H1 (cell line): ENCODE data around the gene SPTB. TPM values are rescaled to one million over a fixed set of nuclear protein-coding genes. Genes with fewer than 3 reads are reported as not detected.

Experiments
- CTCF ChIA-PET: fragments of 300-600 bp; sonication (Branson Sonifier 250); formaldehyde crosslinking; loops from one replicate; lab custom pipeline; 2021; ENCODE audit not compliant: partially characterized antibody; lab: Charles Lee
- POLR2A ChIA-PET: fragments of 300-600 bp; sonication (Branson Sonifier 250); formaldehyde crosslinking; loops from one replicate; lab custom pipeline; 2021; ENCODE audit warnings: inconsistent platforms; ENCODE audit not compliant: partially characterized antibody; lab: Charles Lee
- DNase-seq, 2 experiments: peaks; one replicate each; pipeline versions ENCODE4 v3.0.0 to v3.0.0-alpha.2; 2010 to 2022; ENCODE audit warnings: low spot score in 2 of 2, low read depth in 1 of 2, mixed read lengths in 1 of 2
- FAIRE-seq: peaks from 2 replicates; lab custom pipeline; 2011; peaks lifted over from hg19 to GRCh38; lab: Jason Lieb, UNC
- H2AFZ ChIP-seq: 2 replicates; pipeline ENCODE4 v1.8.1; 2012; ENCODE audit warnings: low read length, inconsistent platforms
- H2AK5ac ChIP-seq: 2 replicates; pipeline ENCODE4 v1.6.1; 2013; ENCODE audit warnings: low read depth, low read length
- H2BK120ac ChIP-seq: replicated peaks from 2 replicates; pipeline ENCODE3; 2013; ENCODE audit warnings: low read depth, low read length, inconsistent platforms
- H2BK12ac ChIP-seq: 2 replicates; pipeline ENCODE4 v1.6.1; 2013; ENCODE audit warnings: low read depth, low read length
- H2BK15ac ChIP-seq: 2 replicates; pipeline ENCODE4 v1.6.1; 2013; ENCODE audit warnings: low read length
- H2BK20ac ChIP-seq: 2 replicates; pipeline ENCODE4 v1.6.1; 2013; ENCODE audit warnings: low read length
- H2BK5ac ChIP-seq: 2 replicates; pipeline ENCODE4 v1.6.1; 2013; ENCODE audit warnings: low read depth, low read length
- H3K14ac ChIP-seq: 2 replicates; pipeline ENCODE4 v1.6.1; 2013; ENCODE audit warnings: inconsistent platforms; ENCODE audit not compliant: insufficient read length
- H3K18ac ChIP-seq: 2 replicates; pipeline ENCODE4 v1.6.1; 2013; ENCODE audit warnings: low read length; ENCODE audit errors: extremely low read depth
- H3K23ac ChIP-seq: 2 replicates; pipeline ENCODE4 v1.6.1; 2013; ENCODE audit warnings: inconsistent platforms; ENCODE audit not compliant: insufficient read length
- H3K23me2 ChIP-seq: 2 replicates; pipeline ENCODE4 v1.6.1; 2013; ENCODE audit warnings: low read depth, low read length
- H3K27ac ChIP-seq: 2 replicates; pipeline ENCODE4 v1.6.1; 2011; ENCODE audit warnings: low read depth, low read length, inconsistent platforms
- H3K27me3 ChIP-seq, 4 experiments: replicated peaks in 1 of 4; 1 replicate in 1 of 4; 2 replicates in 3 of 4; pipeline versions ENCODE4 v1.6.1 to v1.8.1; 2011 to 2013; ENCODE audit warnings: low read length in 3 of 4, mild to moderate bottlenecking in 3 of 4, inconsistent platforms in 2 of 4, mixed read lengths in 2 of 4, moderate library complexity in 1 of 4; ENCODE audit not compliant: control insufficient read depth in 3 of 4, insufficient read depth in 3 of 4; ENCODE audit errors: extremely low read depth in 1 of 4
- H3K36me3 ChIP-seq, 4 experiments: 2 replicates each; pipeline versions ENCODE4 v1.6.1 to v1.8.1; 2011 to 2013; ENCODE audit warnings: mild to moderate bottlenecking in 4 of 4, low read length in 3 of 4, moderate library complexity in 2 of 4, control low read depth in 1 of 4, inconsistent platforms in 1 of 4; ENCODE audit not compliant: insufficient read depth in 4 of 4, control insufficient read depth in 2 of 4
- H3K4ac ChIP-seq: replicated peaks from 2 replicates; pipeline ENCODE3; 2013; ENCODE audit warnings: low read length, low read depth, mixed read lengths, inconsistent platforms; ENCODE audit not compliant: insufficient read length
- H3K4me1 ChIP-seq, 4 experiments: replicated peaks in 1 of 4; 1 replicate in 1 of 4; 2 replicates in 3 of 4; pipeline versions ENCODE4 v1.6.1 to v1.8.1; 2011 to 2013; ENCODE audit warnings: low read length in 3 of 4, inconsistent platforms in 2 of 4, mixed read lengths in 1 of 4; ENCODE audit not compliant: insufficient read depth in 4 of 4, control insufficient read depth in 3 of 4
- H3K4me2 ChIP-seq, 2 experiments: 2 replicates each; pipeline versions ENCODE4 v1.6.1 to v1.8.1; 2011 to 2013; ENCODE audit warnings: low read depth in 2 of 2, low read length in 2 of 2, control low read depth in 1 of 2, inconsistent platforms in 1 of 2, mild to moderate bottlenecking in 1 of 2; ENCODE audit not compliant: insufficient read depth in 1 of 2
- H3K4me3 ChIP-seq, 4 experiments: fragments of 200-600, 300-600 bp in 1 of 4; sonication (generic), shearing (Covaris generic), sonication (Bioruptor Twin) in 1 of 4; 2 replicates each; pipeline versions ENCODE4 v1.5.1 to v1.8.1; 2011 to 2016; ENCODE audit warnings: low read length in 4 of 4, low read depth in 3 of 4, control low read depth in 2 of 4, inconsistent platforms in 2 of 4, mild to moderate bottlenecking in 2 of 4, mixed read lengths in 1 of 4, moderate library complexity in 1 of 4; ENCODE audit not compliant: insufficient read depth in 2 of 4; ENCODE audit errors: extremely low read depth in 1 of 4
- H3K56ac ChIP-seq: replicated peaks from 2 replicates; pipeline ENCODE3; 2013; ENCODE audit warnings: low read depth, mild to moderate bottlenecking, mixed read lengths, low read length, inconsistent platforms; ENCODE audit not compliant: insufficient read length
- H3K79me1 ChIP-seq: 2 replicates; pipeline ENCODE4 v1.6.1; 2013; ENCODE audit warnings: low read depth, low read length, control low read depth
- H3K79me2 ChIP-seq, 2 experiments: 2 replicates each; pipeline versions ENCODE4 v1.6.1 to v1.8.1; 2012 to 2013; ENCODE audit warnings: low read length in 2 of 2, mild to moderate bottlenecking in 2 of 2, inconsistent platforms in 1 of 2; ENCODE audit not compliant: insufficient read depth in 2 of 2, control insufficient read depth in 1 of 2
- H3K9ac ChIP-seq, 4 experiments: replicated peaks in 1 of 4; 1 replicate in 1 of 4; 2 replicates in 3 of 4; pipeline versions ENCODE4 v1.6.1 to v1.8.1; 2011 to 2013; ENCODE audit warnings: low read depth in 3 of 4, low read length in 3 of 4, control low read depth in 2 of 4, mild to moderate bottlenecking in 2 of 4, moderate library complexity in 2 of 4, inconsistent platforms in 1 of 4; ENCODE audit errors: extremely low read depth in 1 of 4
- H3K9me3 ChIP-seq, 2 experiments: 2 replicates each; pipeline versions ENCODE4 v1.6.1 to v1.8.1; 2012 to 2013; ENCODE audit warnings: mild to moderate bottlenecking in 2 of 2, moderate library complexity in 2 of 2, control low read depth in 1 of 2, inconsistent platforms in 1 of 2, low read depth in 1 of 2, low read length in 1 of 2, mixed read lengths in 1 of 2; ENCODE audit not compliant: insufficient read depth in 2 of 2
- H4K20me1 ChIP-seq, 2 experiments: replicated peaks in 1 of 2; 2 replicates each; pipeline versions ENCODE3 to v1.8.1; 2011 to 2013; ENCODE audit warnings: inconsistent platforms in 2 of 2, low read length in 2 of 2, mild to moderate bottlenecking in 1 of 2; ENCODE audit not compliant: insufficient read depth in 2 of 2, control insufficient read depth in 1 of 2
- H4K5ac ChIP-seq: 2 replicates; pipeline ENCODE4 v1.6.1; 2013; ENCODE audit warnings: low read length, low read depth, mixed read lengths, inconsistent platforms; ENCODE audit not compliant: insufficient read length
- H4K8ac ChIP-seq: 2 replicates; pipeline ENCODE4 v1.8.0; 2013; ENCODE audit warnings: mild to moderate bottlenecking, moderate library complexity, low read length, inconsistent platforms; ENCODE audit not compliant: insufficient read depth; ENCODE audit errors: extremely low read depth
- H4K91ac ChIP-seq: replicated peaks from 2 replicates; pipeline ENCODE3; 2013; ENCODE audit warnings: low read length, mixed read lengths, inconsistent platforms; ENCODE audit not compliant: insufficient read length
- CBX8 ChIP-seq: fragments of 300-800, 300-1000 bp; sonication (generic); IDR thresholded peaks from 2 replicates; pipeline ENCODE4 v1.7.1; 2016; ENCODE audit warnings: low read depth, low read length, borderline replicate concordance
- EP300 ChIP-seq, 2 experiments: IDR thresholded peaks; 1 replicate in 1 of 2; 2 replicates in 1 of 2; pipeline ENCODE4 v1.6.1; 2011 to 2012; ENCODE audit warnings: low read depth in 2 of 2, low read length in 2 of 2, mild to moderate bottlenecking in 2 of 2, borderline replicate concordance in 1 of 2, inconsistent platforms in 1 of 2, moderate library complexity in 1 of 2
- EZH2 ChIP-seq: fragments of 200-600 bp; sonication (generic); IDR thresholded peaks from 2 replicates; pipeline ENCODE4 v1.7.1; 2012; ENCODE audit warnings: low read depth, mild to moderate bottlenecking, moderate library complexity, low read length, inconsistent platforms; ENCODE audit not compliant: severe bottlenecking
- GABPA ChIP-seq: IDR thresholded peaks from 2 replicates; pipeline ENCODE4 v1.6.1; 2011; ENCODE audit warnings: mild to moderate bottlenecking, low read length, moderate library complexity, borderline replicate concordance; ENCODE audit not compliant: insufficient read depth
- HDAC6 ChIP-seq: IDR thresholded peaks from one replicate; pipeline ENCODE4 v1.7.1; 2012; ENCODE audit warnings: low read depth, mild to moderate bottlenecking, inconsistent platforms, low read length, moderate library complexity
- NRF1 ChIP-seq: IDR thresholded peaks from 2 replicates; pipeline ENCODE4 v1.6.1; 2011; ENCODE audit warnings: mild to moderate bottlenecking, low read depth, low read length, improper control_type of control experiment
- PHF8 ChIP-seq: fragments of 200-600 bp; sonication (generic); conservative IDR thresholded peaks from 2 replicates; pipeline ENCODE4 v1.7.1; 2012; ENCODE audit warnings: low read depth, mild to moderate bottlenecking, inconsistent platforms, low read length, moderate library complexity
- POLR2A ChIP-seq, 2 experiments: IDR thresholded peaks; 1 replicate in 1 of 2; 2 replicates in 1 of 2; pipeline ENCODE4 v1.6.1; 2011; ENCODE audit warnings: low read depth in 2 of 2, low read length in 2 of 2, mild to moderate bottlenecking in 2 of 2; ENCODE audit errors: control extremely low read depth in 1 of 2
- POU5F1 ChIP-seq: IDR thresholded peaks from 2 replicates; pipeline ENCODE4 v1.6.1; 2011; ENCODE audit warnings: low read depth, mild to moderate bottlenecking, low read length, moderate library complexity
- RFX5 ChIP-seq: IDR thresholded peaks from 2 replicates; pipeline ENCODE4 v1.6.1; 2011; ENCODE audit warnings: low read depth, low read length, improper control_type of control experiment, borderline replicate concordance
- SP2 ChIP-seq: IDR thresholded peaks from 2 replicates; pipeline ENCODE4 v1.6.1; 2012; ENCODE audit warnings: mild to moderate bottlenecking, low read length, inconsistent platforms
- SP4 ChIP-seq: IDR thresholded peaks from 2 replicates; pipeline ENCODE4 v1.6.1; 2012; ENCODE audit warnings: low read length, inconsistent platforms
- TAF7 ChIP-seq: optimal IDR thresholded peaks from 2 replicates; pipeline ENCODE3; 2011; ENCODE audit warnings: low read depth, mild to moderate bottlenecking, inconsistent platforms, low read length, moderate library complexity, borderline replicate concordance
- YY1 ChIP-seq: IDR thresholded peaks from 2 replicates; pipeline ENCODE4 v1.6.1; 2011; ENCODE audit warnings: low read depth, mild to moderate bottlenecking, low read length
- WGBS, 2 experiments: shearing (Covaris generic) in 1 of 2; methylation state at CpG; one replicate each; pipeline versions ENCODE4 v1.1.6 to v1.1.7; 2013 to 2015; ENCODE audit warnings: low lambda C conversion rate in 2 of 2, mixed read lengths in 2 of 2, inconsistent platforms in 1 of 2, low coverage in 1 of 2, missing lambda C conversion rate in 1 of 2; ENCODE audit not compliant: insufficient replicate concordance in 2 of 2, insufficient coverage in 1 of 2, insufficient read length in 1 of 2; ENCODE audit errors: extremely low coverage in 1 of 2, missing lambda C conversion rate in 1 of 2; 5-methylcytosine and 5-hydroxymethylcytosine counted together
- polyA plus RNA-seq, 7 experiments: library from polyadenylated mRNA; depleted of rRNA in 3 of 7; stranded (reverse) in 5 of 7; unstranded in 2 of 7; fragments of >200 nt in 5 of 7; fragments of 200-250 nt in 2 of 7; gene quantifications; 1 replicate in 5 of 7; 2 replicates in 1 of 7; 4 replicates in 1 of 7; pipeline versions ENCODE4 v1.2.1 to v1.2.3, GENCODE V29; 2011 to 2013; ENCODE audit warnings: missing spikeins in 2 of 7, mixed read lengths in 2 of 7
- total RNA-seq: library from RNA; stranded (reverse); fragmentation: NEBNext Ultra II Directional; extraction: Animal tissue kit (Norgen Biotek cat#: 25700); gene quantifications from 2 replicates; pipeline ENCODE4 v1.2.1, GENCODE V29; 2021
- TF ChIP-seq, protein P1 (sequence below): IDR thresholded peaks from 2 replicates; pipeline ENCODE4 v1.6.1; 2012; ENCODE audit warnings: inconsistent platforms

Gene SPTB
- total and polyA plus RNA-seq, 2 of the 8 experiments (the other 6 are each of a cell fraction or from before 2014, with no cell fraction given) = 0.30 to 2.4 TPM

DNA sequence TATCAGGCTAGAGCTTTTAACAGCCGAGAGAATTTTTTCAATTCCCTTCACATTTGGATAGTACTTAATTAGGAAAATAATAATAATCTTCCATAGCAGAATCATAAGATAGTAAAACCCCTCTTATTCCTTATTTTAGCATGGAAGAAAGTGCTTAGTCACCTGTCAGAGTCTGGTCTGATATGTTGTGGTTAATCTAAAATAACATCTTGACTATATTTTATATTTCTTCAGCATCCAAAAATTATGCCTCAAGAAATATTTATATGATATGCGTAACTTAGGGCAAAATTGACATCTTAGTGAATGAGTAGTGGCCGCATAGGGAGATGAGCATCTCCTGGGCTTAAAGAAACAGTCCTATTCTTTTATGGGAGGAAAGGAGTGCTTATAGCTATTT lies 47.3 kb upstream of the SPTB start:
- 95% methylated on average over 3 of the region's 3 CpGs; no CpG with 5 or more reads in 1 of the 2 experiments for WGBS, 2 experiments
- Histone ChIP-seq H3K27ac (no peak overlapping the region), H3K23me2 (no peaks in the 10 kb centered on the region), H2BK12ac (no peak overlapping the region), H2BK120ac (no peak overlapping the region), H2BK15ac (no peak overlapping the region), H3K9me3 (no peaks in the 10 kb centered on the region), H3K36me3 (peaks cover 4 to 32% (median 11%) of the 10 kb centered on the region in 4 experiments), H4K8ac (no peak overlapping the region), H2BK5ac (no peak overlapping the region), H3K27me3 (no peaks in the 10 kb centered on the region), H2AFZ (no peak overlapping the region), H3K56ac (no peak overlapping the region), H3K14ac (no peak overlapping the region), H3K18ac (no peak overlapping the region), H4K5ac (no peak overlapping the region), H3K79me2 (no peaks in the 10 kb centered on the region), H3K4me1 (peaks cover 0 to 3% (median 0%) of the 10 kb centered on the region in 4 experiments; a peak in 1 of 7 replicates), H3K23ac (no peak overlapping the region), H3K4me2 (no peak overlapping the region), H3K4me3 (no peak overlapping the region), H3K79me1 (no peaks in the 10 kb centered on the region), H4K91ac (no peak overlapping the region), H3K9ac (no peak overlapping the region), H4K20me1 (no peaks in the 10 kb centered on the region), H3K4ac (no peak overlapping the region), H2BK20ac (no peak overlapping the region), H2AK5ac (no peak overlapping the region)
- DNase-seq (no peak), FAIRE-seq (no peak)
- CTCF ChIA-PET = interaction anchor here (0.9 to 1.9 kb wide), 7 partner anchors 10 to 104 kb away, joined by 3 to 7 read pairs (median 4); no protein-coding TSS in a partner anchor
- POLR2A ChIA-PET = interaction anchor here (0.8 to 2.0 kb wide), 5 partner anchors 9 to 26 kb away, joined by 3 to 7 read pairs (median 3); partner anchors contain the start of genes CHURC1 and GPX2
- TF ChIP-seq PHF8 (no peak), EZH2 (no peak), TAF7 (no peak), HDAC6 (no peak), YY1 (no peak), SP2 (no peak), GABPA (no peak), EP300 (IDR thresholded peaks at IDR 0.05; ENCODE audit: borderline replicate concordance in 1 of 2, low read depth in 2 of 2, low read length in 2 of 2) (no peak), NRF1 (no peak), RFX5 (no peak), POU5F1 (no peak), SP4 (no peak), POLR2A (IDR thresholded peaks at IDR 0.05; ENCODE audit: control extremely low read depth in 1 of 2, low read depth in 2 of 2, low read length in 2 of 2) (no peak), CBX8 (no peak)
- TF ChIP-seq, protein P1, sequence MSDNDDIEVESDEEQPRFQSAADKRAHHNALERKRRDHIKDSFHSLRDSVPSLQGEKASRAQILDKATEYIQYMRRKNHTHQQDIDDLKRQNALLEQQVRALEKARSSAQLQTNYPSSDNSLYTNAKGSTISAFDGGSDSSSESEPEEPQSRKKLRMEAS = no peak
